ENCODE data around the gene SELENOI.
A peak's percentile ranks its signal among the peaks of the same experiment; 100 is the strongest.

The SELENOI gene

GRCh38 chr2:26333293-26333692 lies 12.7 kb upstream of the SELENOI start:
- TF ChIP-seq POLR2AphosphoS5 (IDR thresholded peaks at IDR 0.05; ENCODE audit: borderline replicate concordance, low read depth, low read length) (no peak), FOXP2 (optimal IDR thresholded peaks at IDR 0.05; ENCODE audit: control extremely low read depth, extremely low read length, insufficient read depth) (no peak), EZH2 (IDR thresholded peaks at IDR 0.05) (no peak)
- no peaks in the 10 kb centered on the region for H3K36me3 ChIP-seq (ENCODE audit: insufficient read depth, low read length)
- no peak overlapping the region for H3K4me3 ChIP-seq
- H3K27ac ChIP-seq, result no peak overlapping the region
- H3K9me3 ChIP-seq (ENCODE audit: low read depth, low read length), result no peaks in the 10 kb centered on the region
- H3K9ac ChIP-seq (ENCODE audit: insufficient read length), result no peak overlapping the region
- no peak for DNase-seq (ENCODE audit: low read depth, low spot score)

GRCh38 chr2:26335231-26335630 lies 10.7 kb upstream of the SELENOI start:
- DNase-seq (ENCODE audit: low read depth, low spot score), result no peak
- Histone ChIP-seq H3K4me3 (no peak overlapping the region), H3K9me3 (ENCODE audit: low read depth, low read length) (no peaks in the 10 kb centered on the region), H3K9ac (ENCODE audit: insufficient read length) (no peak overlapping the region), H3K36me3 (ENCODE audit: insufficient read depth, low read length) (no peaks in the 10 kb centered on the region), H3K27ac (no peak overlapping the region)
- TF ChIP-seq POLR2AphosphoS5 (IDR thresholded peaks at IDR 0.05; ENCODE audit: borderline replicate concordance, low read depth, low read length) (no peak), EZH2 (IDR thresholded peaks at IDR 0.05) (no peak), FOXP2 (optimal IDR thresholded peaks at IDR 0.05; ENCODE audit: control extremely low read depth, extremely low read length, insufficient read depth) (no peak)

- Histone ChIP-seq H3K4me3 (no peak overlapping the region), H3K9ac (ENCODE audit: insufficient read length) (no peak overlapping the region), H3K36me3 (ENCODE audit: insufficient read depth, low read length) (no peaks in the 10 kb centered on the region), H3K9me3 (ENCODE audit: low read depth, low read length) (no peaks in the 10 kb centered on the region), H3K27ac (no peak overlapping the region)
- TF ChIP-seq POLR2AphosphoS5 (IDR thresholded peaks at IDR 0.05; ENCODE audit: borderline replicate concordance, low read depth, low read length) (no peak), FOXP2 (optimal IDR thresholded peaks at IDR 0.05; ENCODE audit: control extremely low read depth, extremely low read length, insufficient read depth) (no peak), EZH2 (IDR thresholded peaks at IDR 0.05) (no peak)
- DNase-seq (ENCODE audit: low read depth, low spot score), result no peak
Measured at GRCh38 chr2:26336719-26337118, 9.2 kb upstream of the SELENOI start.

GRCh38 chr2:26337298-26337697 lies 8.6 kb upstream of the SELENOI start:
- no peak overlapping the region for H3K4me3 ChIP-seq
- TF ChIP-seq EZH2 (IDR thresholded peaks at IDR 0.05) (no peak), FOXP2 (optimal IDR thresholded peaks at IDR 0.05; ENCODE audit: control extremely low read depth, extremely low read length, insufficient read depth) (no peak), POLR2AphosphoS5 (IDR thresholded peaks at IDR 0.05; ENCODE audit: borderline replicate concordance, low read depth, low read length) (no peak)

GRCh38 chr2:26340831-26341230 lies 5.1 kb upstream of the SELENOI start:
- no peak for DNase-seq (ENCODE audit: low read depth, low spot score)
- TF ChIP-seq EZH2 (IDR thresholded peaks at IDR 0.05) (no peak), POLR2AphosphoS5 (IDR thresholded peaks at IDR 0.05; ENCODE audit: borderline replicate concordance, low read depth, low read length) (no peak), FOXP2 (optimal IDR thresholded peaks at IDR 0.05; ENCODE audit: control extremely low read depth, extremely low read length, insufficient read depth) (no peak)
- Histone ChIP-seq H3K4me3 (no peak overlapping the region), H3K9ac (ENCODE audit: insufficient read length) (no peak overlapping the region), H3K27ac (no peak overlapping the region), H3K36me3 (ENCODE audit: insufficient read depth, low read length) (no peaks in the 10 kb centered on the region), H3K9me3 (ENCODE audit: low read depth, low read length) (no peaks in the 10 kb centered on the region)

More at GRCh38 chr2:26337298-26337697, 8.6 kb upstream of the SELENOI start:
- Histone ChIP-seq H3K9me3 (ENCODE audit: low read depth, low read length) (no peaks in the 10 kb centered on the region), H3K9ac (ENCODE audit: insufficient read length) (no peak overlapping the region), H3K36me3 (ENCODE audit: insufficient read depth, low read length) (no peaks in the 10 kb centered on the region), H3K27ac (no peak overlapping the region)
- no peak for DNase-seq (ENCODE audit: low read depth, low spot score)

GRCh38 chr2:26344581-26345282 lies 1.2 kb upstream of the SELENOI start:
- Histone ChIP-seq H3K36me3 (ENCODE audit: insufficient read depth, low read length) (peaks cover 3% of the 10 kb centered on the region; the same call in 1 of the 2 replicates), H3K27ac (peak overlapping the region; percentile 83; the same call in 1 of the 2 replicates), H3K9ac (ENCODE audit: insufficient read length) (peak overlapping the region; percentile 95), H3K4me3 (peak overlapping the region; percentile 98), H3K9me3 (ENCODE audit: low read depth, low read length) (no peaks in the 10 kb centered on the region)
- no peak for TF ChIP-seq FOXP2 (optimal IDR thresholded peaks at IDR 0.05; ENCODE audit: control extremely low read depth, extremely low read length, insufficient read depth)
- TF ChIP-seq POLR2AphosphoS5 (IDR thresholded peaks at IDR 0.05; ENCODE audit: borderline replicate concordance, low read depth, low read length), result 0 out of 2 replicates have a peak, but pooled peaks have one; percentile 21
- TF ChIP-seq EZH2 (IDR thresholded peaks at IDR 0.05), result no peak
- DNase-seq (ENCODE audit: low read depth, low spot score), result no peak

GRCh38 chr2:26345283-26345544 lies 729 bp upstream of the SELENOI start:
- Histone ChIP-seq H3K9me3 (ENCODE audit: low read depth, low read length) (no peaks in the 10 kb centered on the region), H3K4me3 (peak overlapping the region; percentile 98), H3K9ac (ENCODE audit: insufficient read length) (peak overlapping the region; percentile 95), H3K36me3 (ENCODE audit: insufficient read depth, low read length) (peaks cover 3% of the 10 kb centered on the region; the same call in 1 of the 2 replicates), H3K27ac (peak overlapping the region; percentile 83)
- TF ChIP-seq POLR2AphosphoS5 (IDR thresholded peaks at IDR 0.05; ENCODE audit: borderline replicate concordance, low read depth, low read length) (no peak), FOXP2 (optimal IDR thresholded peaks at IDR 0.05; ENCODE audit: control extremely low read depth, extremely low read length, insufficient read depth) (peak; percentile 4)
- DNase-seq (ENCODE audit: low read depth, low spot score), result no peak

- H3K9ac ChIP-seq (ENCODE audit: insufficient read length), result peak within 1 kb of the TSS; percentile 95
- no peak for TF ChIP-seq FOXP2 (optimal IDR thresholded peaks at IDR 0.05; ENCODE audit: control extremely low read depth, extremely low read length, insufficient read depth)
- no peak for TF ChIP-seq POLR2AphosphoS5 (IDR thresholded peaks at IDR 0.05; ENCODE audit: borderline replicate concordance, low read depth, low read length)
- no peak for TF ChIP-seq EZH2 (IDR thresholded peaks at IDR 0.05)
- peak within 1 kb of the TSS; percentile 98 for H3K4me3 ChIP-seq
- H3K36me3 ChIP-seq (ENCODE audit: insufficient read depth, low read length), result peaks cover 3% of the 10 kb centered on the region; the same call in 1 of the 2 replicates
- no peaks in the 10 kb centered on the region for H3K9me3 ChIP-seq (ENCODE audit: low read depth, low read length)
- DNase-seq (ENCODE audit: low read depth, low spot score), result no peak
- peak within 1 kb of the TSS; percentile 83 for H3K27ac ChIP-seq
Measured at GRCh38 chr2:26346454-26347053, 611 bp downstream of the SELENOI start, which contains the start of gene ADGRF3. Gene ADGRF3 (minus strand): TSS chr2:26346789. CDS start chr2:26346234, 555 bp downstream.

Measured in SK-N-MC (cell line).